ENCODE measurements around the gene RIPK3. TPM values are rescaled to one million over a fixed set of nuclear protein-coding genes. Genes with fewer than 3 reads are reported as not detected.

Gene RIPK3
- total and polyA plus RNA-seq, 2 of the 8 experiments (the other 6 are each of a cell fraction or from before 2014, with no cell fraction given): 0.24 to 0.39 TPM

GRCh38 chr14:24372701-24373416 lies 33.1 kb upstream of the RIPK3 start:
- H3K4ac ChIP-seq (replicated peaks; ENCODE audit: insufficient read length, low read depth, low read length): no peak overlapping the region
- H4K91ac ChIP-seq (replicated peaks; ENCODE audit: insufficient read length, low read length): no peak overlapping the region
- no peak overlapping the region for H2BK20ac ChIP-seq (ENCODE audit: low read length)
- peaks cover 3 to 27% (median 18%) of the 10 kb centered on the region in 4 experiments for H3K4me1 ChIP-seq (replicated peaks in 1 of 4; ENCODE audit: control insufficient read depth in 3 of 4, insufficient read depth in 4 of 4, low read length in 3 of 4)
- WGBS, 2 experiments (ENCODE audit: extremely low coverage in 1 of 2, insufficient coverage in 1 of 2, insufficient read length in 1 of 2, insufficient replicate concordance in 2 of 2, low coverage in 1 of 2, low lambda C conversion rate in 2 of 2, missing lambda C conversion rate in 1 of 2): 92% methylated on average over 11 of the region's 12 CpGs; no CpG with 5 or more reads in 1 of the 2 experiments
- no peak overlapping the region; the same call in 1 of the 2 replicates for H2BK5ac ChIP-seq (ENCODE audit: low read depth, low read length)
- H3K36me3 ChIP-seq (ENCODE audit: control insufficient read depth in 2 of 4, insufficient read depth in 4 of 4, low read length in 3 of 4): peaks cover 3 to 11% (median 6%) of the 10 kb centered on the region in 4 experiments; a peak in 5 of 8 replicates
- no peak overlapping the region for H3K23ac ChIP-seq (ENCODE audit: insufficient read length)
- no peaks in the 10 kb centered on the region; the same call in 1 of the 2 replicates for H3K79me1 ChIP-seq (ENCODE audit: low read depth, low read length)
- no peak overlapping the region for H2AK5ac ChIP-seq (ENCODE audit: low read depth, low read length)
- no peak overlapping the region for H2AFZ ChIP-seq (ENCODE audit: low read length)
- TF ChIP-seq EP300 (IDR thresholded peaks at IDR 0.05; ENCODE audit: borderline replicate concordance in 1 of 2, low read depth in 2 of 2, low read length in 2 of 2) (no peak), SIRT6 (IDR thresholded peaks at IDR 0.05; ENCODE audit: low read length) (no peak), CBX5 (IDR thresholded peaks at IDR 0.05; ENCODE audit: low read depth, low read length) (no peak), CHD1 (IDR thresholded peaks at IDR 0.05; ENCODE audit: low read depth, low read length) (no peak), BACH1 (IDR thresholded peaks at IDR 0.05; ENCODE audit: low read length) (no peak), HDAC6 (IDR thresholded peaks at IDR 0.05; ENCODE audit: low read depth, low read length) (no peak), EGR1 (IDR thresholded peaks at IDR 0.05; ENCODE audit: borderline replicate concordance, low read depth, low read length) (no peak), RNF2 (IDR thresholded peaks at IDR 0.05; ENCODE audit: borderline replicate concordance, low read depth, low read length, missing control alignments, poor library complexity, severe bottlenecking) (no peak), MAFK (IDR thresholded peaks at IDR 0.05; ENCODE audit: low read depth, low read length) (no peak), KDM1A (IDR thresholded peaks at IDR 0.05; ENCODE audit: borderline replicate concordance, low read length) (no peak), ATF3 (IDR thresholded peaks at IDR 0.05; ENCODE audit: insufficient read depth, low read depth, low read length) (no peak)
- H3K23me2 ChIP-seq (ENCODE audit: low read depth, low read length): peaks cover 14% of the 10 kb centered on the region; the same call in 1 of the 2 replicates
- no peak overlapping the region for H4K5ac ChIP-seq (ENCODE audit: insufficient read length, low read depth, low read length)
- no peak overlapping the region for H2BK15ac ChIP-seq (ENCODE audit: low read length)
- H2BK120ac ChIP-seq (replicated peaks; ENCODE audit: low read depth, low read length): no peak overlapping the region
- no peaks in the 10 kb centered on the region for H3K9me3 ChIP-seq (ENCODE audit: insufficient read depth in 2 of 2, low read depth in 1 of 2, low read length in 1 of 2)
- H4K8ac ChIP-seq (ENCODE audit: extremely low read depth, insufficient read depth, low read length): no peak overlapping the region
- no peak overlapping the region for H2BK12ac ChIP-seq (ENCODE audit: low read depth, low read length)
- no peak overlapping the region for H3K4me3 ChIP-seq (ENCODE audit: extremely low read depth in 1 of 4, insufficient read depth in 2 of 4, low read depth in 3 of 4, low read length in 4 of 4)
- H3K27ac ChIP-seq (ENCODE audit: low read depth, low read length): no peak overlapping the region
- H3K9ac ChIP-seq (replicated peaks in 1 of 4; ENCODE audit: extremely low read depth in 1 of 4, low read depth in 3 of 4, low read length in 3 of 4): no peak overlapping the region; a peak in 1 of 7 replicates
- H3K18ac ChIP-seq (ENCODE audit: extremely low read depth, low read length): no peak overlapping the region
- no peak overlapping the region for H3K4me2 ChIP-seq (ENCODE audit: insufficient read depth in 1 of 2, low read depth in 2 of 2, low read length in 2 of 2)
- no peak overlapping the region for H3K56ac ChIP-seq (replicated peaks; ENCODE audit: insufficient read length, low read depth, low read length)
- no peaks in the 10 kb centered on the region for H3K27me3 ChIP-seq (replicated peaks in 1 of 4; ENCODE audit: control insufficient read depth in 3 of 4, extremely low read depth in 1 of 4, insufficient read depth in 3 of 4, low read length in 3 of 4)
- no peak for FAIRE-seq
- peaks cover 0 to 3% of the 10 kb centered on the region in 2 experiments for H4K20me1 ChIP-seq (replicated peaks in 1 of 2; ENCODE audit: control insufficient read depth in 1 of 2, insufficient read depth in 2 of 2, low read length in 2 of 2)
- POLR2A ChIA-PET (ENCODE audit: partially characterized antibody): interaction anchor here (1.6 kb wide), 1 partner anchor 57 kb away, joined by 6 read pairs; the partner anchor contains the start of genes CBLN3 and KHNYN
- no peaks in the 10 kb centered on the region for H3K79me2 ChIP-seq (ENCODE audit: control insufficient read depth in 1 of 2, insufficient read depth in 2 of 2, low read length in 2 of 2)
- no peak overlapping the region for H3K14ac ChIP-seq (ENCODE audit: insufficient read length)
- no peak for DNase-seq (ENCODE audit: low read depth in 1 of 2, low spot score in 2 of 2)
- CTCF ChIA-PET (ENCODE audit: partially characterized antibody): interaction anchor here (1.0 to 16.4 kb wide), 9 partner anchors 11 to 64 kb away, joined by 3 to 207 read pairs (median 18); partner anchors contain the start of genes ADCY4, CBLN3, KHNYN and RIPK3
